GM18499 (cell line): ENCODE data around the gene RNF224.
"Not testable (repeated sequence)": the region's sequence is repeated elsewhere in the genome, so short reads cannot be mapped to it uniquely, and the experiment has no call there.

ENCODE experiments used
- ATAC-seq: cut with Tn5 transposase; IDR thresholded peaks from one replicate; pipeline ENCODE4 v1.9.1; 2021; ENCODE audit warnings: moderate number of reproducible peaks; ENCODE audit not compliant: insufficient read depth, unreplicated experiment

The RNF224 gene

DNA sequence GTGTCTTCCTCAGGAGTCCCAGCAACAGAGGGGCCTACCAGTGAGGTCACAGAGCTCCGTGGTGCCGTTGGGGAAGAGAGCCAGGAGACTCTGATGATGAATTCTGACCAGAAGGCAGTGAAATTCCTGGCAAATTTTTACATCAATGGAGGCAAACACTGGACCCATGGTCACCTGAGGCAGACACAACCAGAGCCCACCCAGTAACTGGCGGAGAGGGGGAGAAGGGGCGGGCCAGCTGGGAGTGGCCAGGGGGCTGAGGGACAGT is 23.8 kb downstream of the RNF224 start, which contains the start of gene STPG3:
TSS of gene STPG3 (plus strand) at position 93 of the 268 bp plus-strand sequence. CDS start at position 94, 1 bp downstream.
- no peak for ATAC-seq

DNA sequence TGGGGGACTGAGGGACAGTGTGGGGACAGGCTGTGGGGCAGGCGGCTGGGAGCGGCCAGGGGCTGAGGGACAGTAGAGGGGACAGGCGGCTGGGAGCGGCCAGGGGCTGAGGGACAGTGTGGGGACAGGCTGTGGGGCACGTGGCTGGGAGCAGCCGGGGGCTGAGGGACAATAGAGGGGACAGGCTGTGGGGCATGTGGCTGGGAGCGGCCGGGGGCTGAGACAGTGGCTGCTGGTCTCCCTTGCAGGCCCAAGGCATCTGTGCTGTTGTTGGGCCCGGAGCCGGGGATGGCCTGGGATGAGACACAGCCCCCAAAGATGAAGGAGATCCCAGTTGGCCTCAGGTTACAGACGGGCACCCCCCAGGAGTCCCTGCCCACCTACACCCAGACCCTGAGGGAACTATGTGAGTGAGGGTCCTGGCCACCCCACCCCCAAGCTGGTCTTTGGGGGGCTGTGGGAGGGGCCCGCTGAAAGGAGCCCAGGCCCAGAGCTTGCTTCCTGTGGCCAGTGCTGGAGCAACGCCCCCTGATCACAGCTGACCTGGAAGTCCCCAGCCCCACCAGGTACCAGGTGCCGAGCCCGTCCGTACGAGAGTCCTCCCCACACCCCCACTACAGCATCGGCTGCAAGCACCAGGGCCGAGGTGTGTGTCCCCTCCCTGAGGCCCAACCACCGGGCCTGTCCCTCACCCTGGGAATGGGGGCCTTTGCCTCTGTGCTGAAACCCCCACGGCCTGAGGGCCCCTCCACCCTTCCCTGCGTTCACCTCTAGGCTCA is 24.4 kb downstream of the RNF224 start:
- ATAC-seq, result no peak

DNA sequence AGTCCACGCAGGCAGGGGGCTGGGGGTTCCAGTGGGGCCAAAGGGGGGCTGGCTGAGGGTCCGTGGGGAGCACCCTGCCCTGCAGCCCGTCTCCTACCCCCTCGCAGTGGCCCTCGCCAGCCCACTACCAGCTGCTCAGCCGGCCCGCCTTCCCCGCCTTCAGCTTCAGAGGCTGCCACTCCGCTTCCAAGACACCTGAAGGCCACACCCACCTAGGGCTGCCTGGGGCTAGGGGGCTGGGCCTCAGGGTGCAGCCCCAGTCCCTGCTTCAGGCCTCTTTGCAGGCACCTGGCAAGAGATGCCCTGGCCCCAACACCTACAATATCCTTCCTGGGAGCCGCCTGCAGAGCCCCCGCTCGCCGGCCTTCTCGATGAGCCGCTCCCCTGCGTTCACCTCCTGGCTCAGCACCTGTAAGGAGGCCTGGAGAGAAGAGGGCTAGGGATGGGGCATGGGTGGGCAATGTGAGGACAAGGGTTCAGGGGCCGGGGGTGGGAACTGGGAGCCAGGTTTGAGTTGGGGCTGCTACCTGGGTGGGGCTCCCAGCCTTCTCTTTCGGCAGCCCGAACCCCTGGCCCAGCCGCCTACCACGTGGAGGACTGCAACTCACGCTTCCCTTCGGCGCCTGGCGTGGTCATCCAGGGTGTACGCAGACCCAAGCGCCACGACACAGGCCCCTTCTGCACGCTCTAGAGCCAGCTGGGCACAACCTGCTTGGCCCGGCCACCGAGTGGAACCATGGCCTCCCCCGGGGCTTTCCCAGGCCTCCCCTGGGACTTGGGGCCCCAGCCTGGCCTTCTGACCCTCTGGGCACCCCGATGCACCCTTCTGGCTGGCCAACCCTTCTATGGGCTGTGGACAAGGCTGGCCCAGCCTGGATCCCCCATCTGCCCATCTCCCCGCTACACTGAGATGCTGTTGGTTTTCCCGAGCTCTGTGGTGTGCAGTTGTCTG is 25.5 kb downstream of the RNF224 start:
- no peak for ATAC-seq

DNA sequence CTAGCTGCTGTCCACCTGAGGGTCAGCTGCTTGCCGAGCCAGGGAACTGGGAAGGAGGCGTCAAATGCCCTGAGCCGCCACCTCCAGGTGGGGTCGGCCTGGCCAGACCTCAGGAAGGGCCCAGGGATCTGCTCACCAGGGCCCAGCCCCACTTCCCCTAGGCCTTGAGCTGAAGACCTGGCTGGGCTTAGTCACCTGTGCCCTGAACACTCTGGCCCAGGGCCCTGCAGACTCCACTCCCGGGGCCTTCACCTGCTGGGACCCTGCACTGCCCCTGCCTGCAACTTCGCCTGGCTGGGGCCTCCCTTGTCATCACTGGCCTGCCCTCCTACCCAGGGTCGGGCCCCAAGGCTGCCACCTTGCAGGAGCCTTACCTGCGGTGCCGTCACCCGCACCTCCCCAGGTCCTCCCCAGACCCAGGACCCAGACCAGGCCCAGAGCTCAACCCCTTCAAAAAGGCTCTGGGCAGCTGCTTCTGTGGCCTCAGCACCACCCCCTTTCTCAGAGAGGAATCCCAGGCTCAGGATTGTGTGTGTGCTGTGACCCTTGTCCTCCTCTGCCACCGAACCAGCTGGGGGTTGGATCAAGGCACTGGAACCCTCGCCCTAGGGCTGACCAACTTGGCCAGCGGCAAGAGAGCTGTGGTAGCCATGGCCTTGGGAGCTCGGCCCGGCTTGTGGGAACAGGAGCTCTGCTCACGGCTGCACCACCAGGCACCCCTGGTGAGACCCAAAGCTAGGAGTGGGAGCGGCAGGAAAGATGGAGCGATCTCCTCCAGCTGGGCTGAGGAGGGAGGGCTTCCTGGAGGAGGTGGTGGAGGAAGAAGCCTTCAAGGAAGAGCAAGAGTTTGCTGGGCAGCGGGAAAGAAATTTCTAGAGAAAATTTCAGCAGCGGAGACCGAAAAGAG is 26.7 kb downstream of the RNF224 start:
- no peak for ATAC-seq

DNA sequence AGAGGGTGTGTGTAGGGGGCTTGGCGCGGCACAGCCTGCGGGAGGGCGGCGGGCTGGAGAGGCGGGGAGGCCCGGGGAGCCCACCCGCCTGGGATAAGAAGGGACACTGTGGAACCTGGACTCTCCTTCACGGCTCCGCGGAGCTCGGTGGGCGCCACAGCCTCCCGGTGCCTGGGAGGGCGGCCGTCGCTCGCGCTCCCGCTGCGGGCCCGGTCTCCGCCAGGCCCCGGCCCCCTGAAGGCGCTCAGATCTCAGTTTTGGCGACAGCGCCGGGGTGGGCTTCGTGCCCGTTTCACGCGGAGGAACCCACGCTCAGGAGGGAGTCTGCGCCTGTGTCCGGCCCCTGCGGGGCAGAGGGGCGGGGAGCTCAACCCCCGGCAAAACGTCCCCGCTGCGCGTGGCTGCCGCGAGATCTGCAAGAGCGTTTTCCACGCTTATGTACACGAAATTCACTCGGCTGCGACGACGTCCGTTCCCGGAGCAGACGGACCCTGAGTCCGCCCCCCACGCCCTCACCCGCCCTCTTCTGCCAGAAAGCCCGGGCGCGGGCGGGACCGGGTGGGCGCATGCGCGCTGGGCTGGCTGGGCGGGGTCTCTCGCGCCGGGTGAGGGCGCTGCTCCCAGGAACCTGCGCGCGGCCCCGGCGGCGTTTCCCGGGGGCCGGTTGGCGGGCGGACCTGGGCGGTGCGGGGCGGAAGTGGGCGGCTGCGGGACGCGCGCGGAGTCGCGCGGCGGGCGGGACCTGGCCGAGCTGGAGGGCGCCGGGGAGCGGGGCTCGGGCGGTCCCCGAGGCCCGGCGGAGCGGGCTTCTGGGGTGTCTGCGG is 27.5 kb downstream of the RNF224 start, which contains the start of gene NELFB:
TSS of gene NELFB (plus strand) at position 704 of the 824 bp plus-strand sequence.
- no peak for ATAC-seq

DNA sequence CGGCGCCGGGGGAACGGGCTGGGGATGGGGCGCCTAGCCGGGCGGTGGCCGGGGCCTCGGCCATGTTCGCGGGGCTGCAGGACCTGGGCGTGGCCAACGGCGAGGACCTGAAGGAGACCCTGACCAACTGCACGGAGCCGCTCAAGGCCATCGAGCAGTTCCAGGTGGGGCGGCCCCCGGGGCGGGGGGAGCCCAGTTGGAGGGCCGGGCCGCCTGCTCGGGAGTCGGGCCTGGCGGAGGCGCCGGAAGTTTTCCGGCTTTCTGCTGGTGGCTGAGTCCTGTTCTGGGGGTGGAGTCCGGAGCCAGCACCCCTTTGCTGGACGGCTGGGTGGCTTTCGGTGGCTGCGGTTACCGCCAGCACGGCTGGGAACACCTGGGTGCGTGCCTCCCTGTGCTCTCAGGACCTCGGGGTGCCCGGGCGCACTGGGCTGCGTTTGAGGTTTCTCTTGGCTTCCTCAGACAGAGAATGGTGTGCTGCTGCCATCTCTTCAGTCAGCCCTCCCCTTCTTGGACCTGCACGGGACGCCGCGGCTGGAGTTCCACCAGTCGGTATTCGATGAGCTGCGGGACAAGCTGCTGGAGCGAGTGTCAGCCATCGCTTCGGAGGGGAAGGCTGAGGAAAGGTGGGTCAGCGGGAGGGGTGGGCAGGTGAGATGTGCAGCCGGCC is 28.3 kb downstream of the RNF224 start:
- ATAC-seq, result no peak

DNA sequence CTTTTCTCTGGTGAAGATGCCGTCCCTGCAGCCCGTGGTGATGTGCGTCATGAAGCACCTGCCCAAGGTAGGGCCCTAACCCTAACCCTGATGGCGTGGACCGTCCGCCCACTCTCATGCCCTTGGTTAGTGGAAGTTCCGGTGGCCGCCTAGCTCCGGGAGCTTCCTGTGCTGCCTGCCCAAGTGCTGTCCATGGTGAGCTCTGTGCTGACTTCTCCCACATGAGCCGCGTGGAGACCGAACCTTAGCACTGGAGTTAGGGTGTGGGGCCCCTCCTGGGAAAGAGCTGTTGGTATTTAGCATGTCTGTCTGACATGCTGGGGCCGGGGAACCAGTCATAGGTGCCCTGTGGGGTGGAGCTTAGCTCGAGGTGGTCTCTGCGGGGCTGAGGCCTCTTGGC is 29.1 kb downstream of the RNF224 start:
- ATAC-seq, result no peak

DNA sequence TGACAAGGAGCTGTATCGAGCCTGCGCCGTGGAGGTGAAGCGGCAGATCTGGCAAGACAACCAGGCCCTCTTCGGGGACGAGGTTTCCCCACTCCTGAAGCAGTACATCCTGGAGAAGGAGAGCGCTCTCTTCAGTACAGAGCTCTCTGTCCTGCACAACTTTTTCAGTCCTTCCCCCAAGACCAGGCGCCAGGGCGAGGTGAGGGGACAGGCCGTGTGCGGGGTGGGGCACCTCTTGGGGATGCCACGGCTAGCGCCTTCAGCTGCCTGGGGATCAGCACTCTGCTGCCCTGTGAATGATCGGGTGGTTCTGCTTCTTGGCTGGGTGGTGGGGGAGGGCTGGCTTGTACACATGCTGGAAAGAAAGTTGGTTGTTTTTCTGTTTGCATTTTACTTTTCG is 29.6 kb downstream of the RNF224 start:
- no peak for ATAC-seq

DNA sequence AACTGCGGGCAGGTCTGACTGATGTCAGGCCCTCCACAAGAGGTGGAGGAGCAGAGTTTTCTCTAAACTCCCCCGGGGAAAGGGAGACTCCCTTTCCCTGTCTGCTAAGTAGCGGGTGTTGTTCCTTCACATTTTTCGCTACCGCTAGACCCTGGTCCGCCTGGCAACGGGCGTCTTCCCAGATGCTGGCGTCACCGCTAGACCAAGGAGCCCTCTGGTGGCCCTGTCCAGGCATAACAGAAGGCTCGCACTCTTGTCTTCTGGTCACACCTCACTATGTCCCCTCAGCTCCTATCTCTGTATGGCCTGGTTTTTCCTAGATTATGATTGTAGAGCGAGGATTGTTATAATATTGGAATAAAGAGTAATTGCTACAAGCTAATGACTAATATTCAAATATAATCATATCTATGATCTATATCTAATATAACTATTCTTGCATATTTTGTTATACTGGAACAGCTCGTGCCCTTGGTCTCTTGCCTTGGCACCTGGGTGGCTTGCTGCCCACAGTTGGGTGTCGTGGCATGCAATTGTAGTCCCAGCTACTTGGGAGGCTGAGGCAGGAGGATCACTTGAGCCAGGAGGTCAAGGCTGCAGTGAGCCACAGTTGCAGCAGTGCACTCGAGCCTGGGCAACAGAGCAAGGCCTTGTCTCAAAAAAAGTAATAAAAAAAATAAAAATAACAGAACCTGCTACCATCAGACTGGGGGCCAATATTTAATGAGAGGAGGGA is 35.0 kb downstream of the RNF224 start:
- ATAC-seq, result not testable (repeated sequence)

DNA sequence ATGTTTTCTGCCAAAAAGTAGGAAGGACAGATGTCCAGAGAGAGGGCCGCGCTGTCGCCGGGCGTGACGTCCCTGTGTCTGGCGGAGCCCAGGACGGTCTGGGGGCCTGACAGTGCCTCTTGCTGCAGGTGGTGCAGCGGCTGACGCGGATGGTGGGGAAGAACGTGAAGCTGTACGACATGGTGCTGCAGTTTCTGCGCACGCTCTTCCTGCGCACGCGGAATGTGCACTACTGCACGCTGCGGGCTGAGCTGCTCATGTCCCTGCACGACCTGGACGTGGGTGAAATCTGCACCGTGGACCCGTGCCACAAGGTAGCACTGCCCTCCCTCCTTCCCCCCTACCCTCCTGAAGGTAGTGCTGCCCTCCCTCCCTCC is 35.6 kb downstream of the RNF224 start:
- ATAC-seq, result no peak

DNA sequence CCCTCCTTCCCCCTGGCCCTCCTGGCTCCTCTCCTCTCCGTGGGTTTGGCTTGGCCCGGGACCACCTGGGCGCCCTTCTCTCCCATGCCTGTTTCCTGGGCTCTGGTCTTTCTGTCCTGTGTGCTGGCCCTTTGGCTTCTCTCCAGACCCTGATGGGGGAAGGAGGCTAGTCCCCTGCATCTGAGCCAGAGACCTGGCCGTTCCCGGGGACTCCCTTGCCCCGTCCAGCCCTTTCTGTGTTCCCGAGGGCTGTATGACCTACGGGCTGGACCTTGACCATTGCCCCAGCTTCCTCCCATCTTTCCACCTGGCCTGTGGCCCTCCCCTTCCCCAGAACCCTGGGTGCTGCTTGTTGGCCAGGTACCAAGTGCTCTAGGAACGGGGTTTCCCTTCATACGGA is 36.2 kb downstream of the RNF224 start:
- no peak for ATAC-seq

DNA sequence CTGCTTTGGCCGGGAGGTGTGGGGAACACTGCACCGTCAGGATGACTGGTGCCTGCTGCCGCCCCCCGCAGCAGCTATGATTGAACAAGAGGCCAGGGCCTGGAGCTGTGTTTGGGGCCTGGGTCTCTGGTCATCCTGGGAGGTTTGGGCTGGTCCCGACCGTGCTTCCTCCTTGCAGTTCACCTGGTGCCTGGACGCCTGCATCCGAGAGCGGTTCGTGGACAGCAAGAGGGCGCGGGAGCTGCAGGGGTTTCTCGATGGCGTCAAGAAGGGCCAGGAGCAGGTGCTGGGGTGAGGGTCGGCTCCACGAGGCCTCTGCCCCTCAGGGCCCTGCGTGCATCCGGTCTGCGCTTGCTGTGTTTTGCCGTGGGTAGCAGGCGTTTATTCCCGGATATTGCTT is 36.8 kb downstream of the RNF224 start:
- no peak for ATAC-seq

DNA sequence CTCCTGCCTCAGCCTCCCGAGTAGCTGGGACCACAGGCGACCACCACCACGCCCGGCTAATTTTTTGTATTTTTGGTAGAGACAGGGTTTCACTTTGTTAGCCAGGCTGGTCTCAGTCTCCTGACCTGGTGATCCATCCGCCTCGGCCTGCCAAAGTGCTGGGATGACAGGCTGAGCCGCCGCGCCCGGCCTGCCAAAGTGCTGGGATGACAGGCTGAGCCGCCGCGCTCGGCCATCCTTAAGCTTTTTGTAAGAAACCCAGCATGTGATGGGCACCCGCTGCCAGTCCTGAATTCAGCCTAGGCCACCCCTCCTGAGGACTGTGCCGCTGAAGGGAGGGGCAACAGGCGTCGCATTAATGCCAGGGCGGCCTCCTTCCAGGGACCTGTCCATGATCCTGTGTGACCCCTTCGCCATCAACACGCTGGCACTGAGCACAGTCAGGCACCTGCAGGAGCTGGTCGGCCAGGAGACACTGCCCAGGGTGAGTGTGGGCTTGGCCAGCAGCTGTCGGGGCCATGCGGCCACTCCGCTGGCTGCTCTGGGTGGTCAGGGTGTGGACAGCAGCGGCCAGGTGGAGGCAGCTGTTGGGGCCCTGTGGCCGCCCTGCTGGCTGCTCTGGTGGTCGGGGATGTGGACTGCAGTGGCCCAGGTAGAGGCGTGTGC is 38.3 kb downstream of the RNF224 start:
- no peak for ATAC-seq

DNA sequence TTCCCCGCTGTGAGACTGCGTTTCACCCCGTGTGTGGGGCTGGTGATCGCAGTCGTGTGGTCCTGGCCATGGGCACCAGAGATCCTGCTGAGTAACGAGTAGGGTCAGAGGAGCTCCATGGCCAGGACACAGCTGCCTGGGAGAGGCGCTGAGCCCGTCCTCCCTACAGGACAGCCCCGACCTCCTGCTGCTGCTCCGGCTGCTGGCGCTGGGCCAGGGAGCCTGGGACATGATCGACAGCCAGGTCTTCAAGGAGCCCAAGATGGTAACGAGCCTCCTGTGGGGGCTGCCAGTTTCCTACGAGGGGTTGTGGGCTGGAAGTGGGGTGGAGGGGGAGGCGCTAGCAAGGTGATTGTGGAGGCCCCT is 38.8 kb downstream of the RNF224 start:
- ATAC-seq, result no peak

DNA sequence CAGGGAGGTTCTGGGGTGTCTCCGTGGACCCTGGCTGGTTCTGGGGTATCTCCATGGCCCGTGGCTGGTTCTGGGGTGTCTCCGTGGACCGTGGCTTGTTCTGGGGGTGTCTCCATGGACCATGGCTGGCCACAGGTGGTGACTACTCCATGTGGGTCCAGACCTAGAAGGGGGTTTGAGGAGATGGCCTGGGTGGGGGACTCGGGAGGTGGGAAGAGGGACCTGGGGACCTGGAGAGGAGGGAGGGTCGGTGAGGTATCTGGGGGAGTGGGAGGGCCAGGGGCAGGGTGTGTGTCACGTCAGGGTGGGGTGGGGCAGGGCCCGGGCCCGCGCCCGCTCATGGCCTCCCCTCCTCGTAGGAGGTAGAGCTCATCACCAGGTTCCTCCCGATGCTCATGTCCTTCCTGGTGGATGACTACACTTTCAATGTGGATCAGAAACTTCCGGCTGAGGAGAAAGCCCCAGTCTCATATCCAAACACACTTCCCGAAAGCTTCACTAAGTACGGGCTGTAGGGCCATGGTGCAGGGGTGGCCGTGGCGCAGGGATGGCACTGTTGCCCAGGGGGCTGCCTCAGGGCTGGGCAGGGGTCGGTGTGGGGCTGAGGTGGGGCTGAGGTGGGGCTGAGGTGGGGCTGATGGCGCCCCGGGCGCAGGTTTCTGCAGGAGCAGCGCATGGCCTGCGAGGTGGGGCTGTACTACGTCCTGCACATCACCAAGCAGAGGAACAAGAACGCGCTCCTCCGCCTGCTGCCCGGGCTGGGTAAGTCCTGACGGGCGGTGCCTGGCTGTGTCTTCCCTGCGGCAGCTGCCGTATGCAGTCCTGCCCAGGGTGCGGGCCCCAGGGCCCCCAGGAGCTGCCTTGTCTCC is 39.5 kb downstream of the RNF224 start:
- ATAC-seq, result no peak

DNA sequence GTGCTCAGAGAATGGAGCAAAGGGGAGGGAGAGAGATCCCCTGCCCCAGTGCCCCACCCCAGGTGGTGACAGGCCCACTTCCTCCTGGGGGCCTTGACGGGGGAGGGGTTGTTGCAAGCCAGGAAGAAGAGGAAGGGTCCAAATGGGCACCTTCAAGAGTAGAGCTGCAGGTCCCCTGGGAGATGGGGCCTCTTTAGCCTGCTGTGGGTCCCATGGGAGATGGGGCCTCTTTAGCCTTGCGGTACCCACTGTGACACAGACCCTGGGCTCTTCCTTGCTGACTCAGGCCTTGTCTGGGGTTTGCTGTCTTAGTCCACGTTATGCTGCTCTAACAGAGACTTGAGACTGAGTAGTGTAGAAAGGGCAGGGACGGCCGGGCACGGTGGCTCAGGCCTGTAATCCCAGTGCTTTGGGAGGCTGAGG is 40.6 kb downstream of the RNF224 start:
- no peak for ATAC-seq
